Measurements from ENCODE around the gene PPP1R15B.
A peak's percentile ranks its signal among the peaks of the same experiment; 100 is the strongest.
"Not testable (repeated sequence)": the region's sequence is repeated elsewhere in the genome, so short reads cannot be mapped to it uniquely, and the experiment has no call there.

Gene PPP1R15B

DNA sequence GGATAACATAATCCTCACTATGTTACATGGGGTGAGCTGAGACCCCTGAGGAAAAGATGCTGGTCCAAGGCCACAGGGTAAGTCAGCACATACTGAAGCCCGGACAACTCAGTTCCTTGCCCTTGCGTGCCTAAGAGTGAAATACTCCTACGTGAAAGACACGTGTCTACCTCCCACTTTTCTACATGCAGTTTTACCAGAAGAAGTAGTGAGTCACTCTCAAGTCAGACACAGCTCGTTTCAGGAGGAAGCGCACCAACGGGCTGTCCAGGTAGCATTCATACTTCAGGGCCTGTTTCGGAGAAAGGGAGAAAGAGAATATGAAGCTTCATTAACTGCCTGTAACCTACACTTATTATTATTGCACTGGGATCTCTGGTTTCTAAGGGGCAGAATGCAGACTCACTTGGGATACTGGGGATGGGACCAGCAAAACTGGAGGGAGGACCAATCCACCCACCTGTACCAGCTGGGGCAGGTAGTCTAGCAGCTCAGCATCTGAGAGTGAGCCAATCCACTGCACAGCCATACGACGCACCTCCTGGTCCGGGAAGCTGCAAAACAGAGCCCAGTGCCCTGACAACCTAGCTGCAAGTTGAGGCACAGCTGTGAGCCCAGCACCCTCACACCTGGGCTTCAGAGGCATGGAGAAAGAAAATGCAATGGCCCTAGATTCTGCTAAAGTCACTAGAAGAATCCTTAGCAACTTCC lies 32.4 kb upstream of the PPP1R15B start:
- DNase-seq: peak; percentile 16

- no peak for DNase-seq
These were observed 31.6 kb upstream of the PPP1R15B start for GRCh38 chr1:204443260-204443619.

DNA sequence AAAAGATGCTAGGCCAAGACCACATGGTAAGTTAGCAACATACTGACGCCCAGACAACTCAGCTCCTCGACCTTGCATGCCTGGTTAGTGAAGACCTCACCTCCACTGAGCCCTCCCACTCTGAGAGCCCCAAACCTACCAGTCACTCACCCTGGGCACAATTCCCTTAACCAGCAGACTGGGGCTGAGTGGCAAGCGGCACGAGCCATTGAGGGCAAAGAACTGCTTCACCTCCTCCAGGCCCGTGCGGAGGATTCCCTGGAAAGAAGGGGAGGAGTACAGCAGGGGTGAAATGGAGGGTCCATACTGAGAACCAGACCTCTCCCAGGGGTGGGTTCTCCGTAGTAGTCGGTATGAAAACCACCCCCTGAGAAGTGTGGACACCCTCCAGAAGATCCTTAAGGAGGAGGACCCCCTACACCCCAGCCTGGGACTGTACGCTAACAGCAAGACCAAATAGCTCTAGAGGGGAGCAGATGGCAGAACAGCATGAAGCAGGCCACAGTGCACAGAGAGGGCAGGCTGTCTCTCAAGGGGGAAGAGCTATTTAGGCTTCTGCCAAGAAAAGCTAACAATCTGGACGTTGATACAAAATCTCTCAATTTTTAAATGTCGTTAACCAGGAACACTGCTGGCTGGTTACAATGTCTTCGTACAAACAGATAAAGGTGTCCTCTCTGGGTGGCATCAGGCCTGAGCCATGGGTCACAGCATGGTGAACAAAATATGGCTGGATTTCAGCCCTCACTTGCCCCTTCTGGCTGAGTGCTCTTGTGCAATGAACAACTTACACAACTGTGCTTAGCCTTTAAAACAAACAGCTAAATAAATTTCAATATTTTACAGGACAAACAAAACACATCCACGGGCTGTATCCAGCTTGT lies 31.0 kb upstream of the PPP1R15B start:
- no peak for DNase-seq

GRCh38 chr1:204441558-204441957 lies 29.9 kb upstream of the PPP1R15B start:
- DNase-seq: no peak

GRCh38 chr1:204439621-204440375 lies 28.2 kb upstream of the PPP1R15B start:
- no peak for DNase-seq

- no peak for DNase-seq
These were observed 27.0 kb upstream of the PPP1R15B start for GRCh38 chr1:204438628-204439027.

- DNase-seq: no peak
These were observed 26.4 kb upstream of the PPP1R15B start for GRCh38 chr1:204437796-204438570.

DNA sequence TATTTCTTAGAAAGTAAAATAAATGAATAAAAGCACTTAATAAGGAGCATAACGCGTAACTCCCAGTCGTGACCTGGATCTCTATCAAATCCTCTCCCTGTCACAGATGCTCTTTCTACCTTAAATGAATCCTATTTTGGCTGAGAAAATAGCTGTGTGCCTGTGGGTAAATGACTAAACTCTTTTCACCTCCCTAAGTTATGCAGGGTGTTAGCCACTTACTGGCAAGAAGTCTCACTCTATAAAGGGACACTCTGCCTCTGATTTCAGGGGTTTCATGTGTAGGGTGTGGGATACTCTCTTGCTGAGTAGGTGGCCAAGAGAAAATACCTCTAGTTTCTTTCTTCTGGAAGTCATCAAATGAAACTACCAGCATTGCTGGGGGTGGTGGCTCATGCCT lies 24.3 kb upstream of the PPP1R15B start:
- DNase-seq: no peak

DNA sequence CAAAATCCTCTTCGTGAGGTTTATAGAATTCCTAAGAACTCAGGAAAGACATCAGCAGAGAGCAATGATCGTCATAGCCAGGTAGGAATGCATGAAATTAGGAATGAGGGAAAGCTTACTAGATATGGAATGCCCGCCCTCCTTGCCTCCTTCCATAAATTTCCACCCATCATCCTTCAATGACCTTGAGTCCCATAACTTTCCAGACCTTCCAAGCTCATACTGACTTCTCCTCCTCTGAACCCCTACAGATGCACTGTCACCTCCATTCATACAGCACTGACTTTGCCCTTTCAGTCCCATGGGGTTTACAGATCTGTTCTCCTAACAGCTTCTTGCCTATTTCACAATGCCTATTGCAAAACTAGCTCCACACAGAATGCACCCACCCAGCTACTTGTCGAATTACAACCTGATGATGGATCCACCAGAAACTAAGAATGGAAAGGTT lies 23.8 kb upstream of the PPP1R15B start:
- DNase-seq: peak; percentile 70

GRCh38 chr1:204434116-204434755 lies 22.6 kb upstream of the PPP1R15B start:
- no peak for DNase-seq

DNA sequence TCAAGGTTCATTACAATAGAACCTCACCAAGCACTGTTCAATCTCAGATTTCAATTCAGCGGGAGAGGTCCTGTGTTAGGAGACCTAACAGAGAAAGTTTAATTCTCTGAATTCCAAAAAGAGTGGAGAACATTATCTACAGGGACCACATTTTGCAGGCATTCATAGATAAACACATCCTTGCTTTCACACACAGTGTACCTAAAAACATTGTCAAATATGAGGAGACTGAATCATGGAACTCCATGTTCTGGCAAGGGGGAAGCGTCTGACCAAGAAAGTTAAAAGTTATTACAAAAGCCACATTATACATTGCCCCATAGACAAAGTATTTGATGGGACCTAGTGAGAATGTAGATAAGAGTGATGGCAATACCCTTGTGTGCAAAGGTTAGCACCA lies 21.1 kb upstream of the PPP1R15B start:
- DNase-seq: no peak

- DNase-seq: peak; percentile 77
These were observed 19.9 kb upstream of the PPP1R15B start for GRCh38 chr1:204431310-204432184.

- DNase-seq: no peak
These were observed 18.1 kb upstream of the PPP1R15B start for GRCh38 chr1:204429746-204430145.

- DNase-seq: peak; percentile 71
These were observed 15.5 kb upstream of the PPP1R15B start for GRCh38 chr1:204426971-204427701.

DNA sequence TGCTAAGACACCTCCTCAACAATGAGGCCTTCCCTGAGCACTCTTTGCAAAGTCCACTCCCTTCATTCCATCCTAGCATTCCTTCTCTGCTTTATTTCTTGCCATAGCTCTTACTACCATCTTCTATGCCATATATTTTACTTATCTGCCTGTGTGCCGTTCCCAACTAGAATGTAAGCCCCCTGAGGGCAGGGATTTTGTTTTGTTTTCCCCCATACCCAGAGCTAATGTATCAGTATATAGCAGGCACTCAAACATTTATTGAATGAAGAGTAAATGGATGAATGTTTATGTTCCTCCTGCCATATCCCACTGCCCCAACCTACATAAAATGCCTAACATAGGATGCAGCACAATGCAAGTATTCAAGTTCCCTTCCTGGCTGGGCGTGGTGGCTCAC lies 14.9 kb upstream of the PPP1R15B start:
- no peak for DNase-seq

GRCh38 chr1:204426035-204426436 lies 14.4 kb upstream of the PPP1R15B start:
- DNase-seq: peak; percentile 79

DNA sequence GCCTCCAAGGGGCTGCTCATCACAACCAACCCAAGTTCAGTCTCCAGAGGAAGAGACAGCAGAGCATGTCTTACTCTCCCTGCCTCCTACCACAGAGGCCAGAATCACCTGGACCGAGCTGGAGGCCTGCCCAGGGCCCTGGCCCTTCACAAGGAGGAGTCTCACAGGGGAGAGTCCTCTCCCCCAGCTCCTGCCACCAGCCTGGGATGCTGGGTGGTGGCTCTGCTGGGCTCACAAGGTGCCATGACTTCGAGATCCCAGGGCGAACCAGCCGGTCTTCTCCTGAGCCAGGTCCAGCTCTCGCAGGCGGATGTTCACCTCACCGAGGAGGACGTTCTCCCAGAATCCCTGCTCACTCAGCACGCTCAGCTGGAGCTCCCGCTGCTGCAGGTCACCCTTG lies 13.0 kb upstream of the PPP1R15B start:
- no peak for DNase-seq

GRCh38 chr1:204422061-204422705 lies 10.6 kb upstream of the PPP1R15B start:
- not testable (repeated sequence) for DNase-seq

GRCh38 chr1:204421441-204421840 lies 9.8 kb upstream of the PPP1R15B start:
- DNase-seq: no peak

Measured in inflammatory macrophage treated with lipopolysaccharide for 4 hours (primary cell).